NOMO-1 (cell line): Measurements from ENCODE around the gene PLEKHD1.
A peak's percentile ranks its signal among the peaks of the same experiment; 100 is the strongest.

Experiments used
- DNase-seq, 2 experiments: peaks; one replicate each; lab custom pipeline; 2025; ENCODE audit not compliant: unreplicated experiment in 2 of 2; lab: John Stamatoyannopoulos, UW

The PLEKHD1 gene

GRCh38 chr14:69540654-69541335, 56.3 kb downstream of the PLEKHD1 start:
- peak in 1 of 2 experiments; percentile 62 for DNase-seq

GRCh38 chr14:69542311-69542710, 57.8 kb downstream of the PLEKHD1 start:
- DNase-seq: no peak

GRCh38 chr14:69543341-69544115, 59.0 kb downstream of the PLEKHD1 start:
- peak; percentile 72 to 85 for DNase-seq

- DNase-seq: no peak
Observed at GRCh38 chr14:69547701-69548348, 63.3 kb downstream of the PLEKHD1 start.

- DNase-seq: no peak
Observed at GRCh38 chr14:69548566-69548965, 64.0 kb downstream of the PLEKHD1 start.

- DNase-seq: no peak
Observed at GRCh38 chr14:69551511-69551910, 67.0 kb downstream of the PLEKHD1 start.

- peak in 1 of 2 experiments; percentile 11 for DNase-seq
Observed at GRCh38 chr14:69553252-69553651, 68.7 kb downstream of the PLEKHD1 start.

GRCh38 chr14:69554500-69554899, 70.0 kb downstream of the PLEKHD1 start:
- DNase-seq: no peak

- DNase-seq: no peak
Observed at GRCh38 chr14:69558774-69559173, 74.2 kb downstream of the PLEKHD1 start.

GRCh38 chr14:69559581-69560011, 75.1 kb downstream of the PLEKHD1 start:
- DNase-seq: no peak

GRCh38 chr14:69560826-69561225, 76.3 kb downstream of the PLEKHD1 start:
- DNase-seq: no peak

GRCh38 chr14:69561893-69562292, 77.4 kb downstream of the PLEKHD1 start:
- no peak for DNase-seq

GRCh38 chr14:69567563-69567962, 83.0 kb downstream of the PLEKHD1 start:
- no peak for DNase-seq

- no peak for DNase-seq
Observed at GRCh38 chr14:69569859-69570258, 85.3 kb downstream of the PLEKHD1 start.

- no peak for DNase-seq
Observed at GRCh38 chr14:69570836-69571330, 86.4 kb downstream of the PLEKHD1 start.

- no peak for DNase-seq
Observed at GRCh38 chr14:69571449-69572029, 87.0 kb downstream of the PLEKHD1 start.

GRCh38 chr14:69572030-69572840, 87.7 kb downstream of the PLEKHD1 start:
- no peak for DNase-seq

- DNase-seq: no peak
Observed at GRCh38 chr14:69572841-69573135, 88.3 kb downstream of the PLEKHD1 start.

GRCh38 chr14:69573205-69573830, 88.8 kb downstream of the PLEKHD1 start:
- no peak for DNase-seq

GRCh38 chr14:69573831-69574262, 89.3 kb downstream of the PLEKHD1 start:
- DNase-seq: no peak
